Retinal pigment epithelial cell (primary cell): ENCODE data around the gene PIK3R5.

ENCODE experiments used
- DNase-seq: peaks from one replicate; pipeline ENCODE4 v3.0.0-alpha.2; 2010; ENCODE audit warnings: low read depth
- H3K4me3 ChIP-seq: 2 replicates; pipeline ENCODE4 v1.5.1; 2011; ENCODE audit warnings: mild to moderate bottlenecking, low read length, control low read depth, moderate library complexity
- CTCF ChIP-seq: conservative IDR thresholded peaks from 2 replicates; pipeline ENCODE4 v1.5.1; 2011; ENCODE audit warnings: low read depth, low read length, control low read depth, inconsistent platforms

The PIK3R5 gene

GRCh38 chr17:8892338-8892690 lies 73.2 kb downstream of the PIK3R5 start:
- no peak overlapping the region for H3K4me3 ChIP-seq
- TF ChIP-seq CTCF = no peak
- no peak for DNase-seq

GRCh38 chr17:8890671-8891070 lies 74.8 kb downstream of the PIK3R5 start:
- no peak for TF ChIP-seq CTCF
- DNase-seq = no peak
- H3K4me3 ChIP-seq = no peak overlapping the region

- no peak for TF ChIP-seq CTCF
- DNase-seq = no peak
- no peak overlapping the region for H3K4me3 ChIP-seq
Observed at GRCh38 chr17:8889458-8890210, 75.9 kb downstream of the PIK3R5 start.

- H3K4me3 ChIP-seq = no peak overlapping the region
- DNase-seq = no peak
- no peak for TF ChIP-seq CTCF
Observed at GRCh38 chr17:8888704-8889302, 76.7 kb downstream of the PIK3R5 start.

- no peak for DNase-seq
- TF ChIP-seq CTCF = peak; percentile 32
- H3K4me3 ChIP-seq = no peak overlapping the region
Observed at GRCh38 chr17:8887834-8888703, 77.4 kb downstream of the PIK3R5 start.

GRCh38 chr17:8887301-8887700 lies 78.2 kb downstream of the PIK3R5 start:
- no peak overlapping the region for H3K4me3 ChIP-seq
- DNase-seq = no peak
- TF ChIP-seq CTCF = no peak
